Omental fat pad (tissue), 4 donors: ENCODE measurements around the gene IPMK. TPM values are rescaled to one million over a fixed set of nuclear protein-coding genes. Genes with fewer than 3 reads are reported as not detected.
"Not testable (repeated sequence)": the region's sequence is repeated elsewhere in the genome, so short reads cannot be mapped to it uniquely, and the experiment has no call there.

Source experiments
- ATAC-seq: fragments of 150-250 bp; one replicate; pipeline ENCODE4 v1.9.1; 2016; ENCODE audit warnings: mild to moderate bottlenecking, moderate library complexity; ENCODE audit not compliant: low FRiP score
- DNase-seq: peaks from one replicate; pipeline ENCODE4 v3.0.0-alpha.2; 2019; ENCODE audit warnings: low spot score
- total RNA-seq, 4 donors: library from RNA; depleted of rRNA; stranded (reverse); fragments of >200 nt; gene quantifications; one replicate each; pipeline ENCODE4 v1.1.0, GENCODE V29; 2016
- TF ChIP-seq, protein P1 (sequence below), 3 donors: fragments of 450-650 bp; IDR thresholded peaks; one replicate each; pipeline ENCODE4 v1.5.1; 2016 to 2017; ENCODE audit warnings: antibody characterized with exemption in 3 of 3, mild to moderate bottlenecking in 3 of 3, moderate library complexity in 2 of 3

The IPMK gene
- total RNA-seq, 4 donors from 2014 or later = 6.3 to 9.5 (median 7.7) TPM

DNA sequence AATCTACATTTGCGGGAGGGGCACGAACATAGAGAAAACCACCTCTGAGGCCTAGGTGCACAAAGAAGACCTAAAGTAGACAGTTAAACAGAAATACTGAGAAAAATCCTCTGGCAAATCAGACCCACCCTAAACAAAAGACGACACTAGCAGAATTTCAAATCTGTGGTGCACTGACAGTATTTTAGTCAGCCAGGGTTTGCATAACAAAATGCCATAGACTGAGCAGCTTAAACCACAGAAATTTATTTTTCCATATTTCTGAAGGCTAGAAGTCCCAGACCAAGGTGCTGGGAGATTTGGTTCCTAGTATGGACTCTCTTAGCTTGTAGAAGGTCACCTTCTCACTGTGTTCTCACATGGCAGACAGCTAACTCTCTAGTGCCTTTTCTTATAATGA lies 26.3 kb downstream of the IPMK start:
- TF ChIP-seq, protein P1, sequence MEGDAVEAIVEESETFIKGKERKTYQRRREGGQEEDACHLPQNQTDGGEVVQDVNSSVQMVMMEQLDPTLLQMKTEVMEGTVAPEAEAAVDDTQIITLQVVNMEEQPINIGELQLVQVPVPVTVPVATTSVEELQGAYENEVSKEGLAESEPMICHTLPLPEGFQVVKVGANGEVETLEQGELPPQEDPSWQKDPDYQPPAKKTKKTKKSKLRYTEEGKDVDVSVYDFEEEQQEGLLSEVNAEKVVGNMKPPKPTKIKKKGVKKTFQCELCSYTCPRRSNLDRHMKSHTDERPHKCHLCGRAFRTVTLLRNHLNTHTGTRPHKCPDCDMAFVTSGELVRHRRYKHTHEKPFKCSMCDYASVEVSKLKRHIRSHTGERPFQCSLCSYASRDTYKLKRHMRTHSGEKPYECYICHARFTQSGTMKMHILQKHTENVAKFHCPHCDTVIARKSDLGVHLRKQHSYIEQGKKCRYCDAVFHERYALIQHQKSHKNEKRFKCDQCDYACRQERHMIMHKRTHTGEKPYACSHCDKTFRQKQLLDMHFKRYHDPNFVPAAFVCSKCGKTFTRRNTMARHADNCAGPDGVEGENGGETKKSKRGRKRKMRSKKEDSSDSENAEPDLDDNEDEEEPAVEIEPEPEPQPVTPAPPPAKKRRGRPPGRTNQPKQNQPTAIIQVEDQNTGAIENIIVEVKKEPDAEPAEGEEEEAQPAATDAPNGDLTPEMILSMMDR (IDR thresholded peaks at IDR 0.05) = no peak
- DNase-seq (no peak), ATAC-seq (no peak)

DNA sequence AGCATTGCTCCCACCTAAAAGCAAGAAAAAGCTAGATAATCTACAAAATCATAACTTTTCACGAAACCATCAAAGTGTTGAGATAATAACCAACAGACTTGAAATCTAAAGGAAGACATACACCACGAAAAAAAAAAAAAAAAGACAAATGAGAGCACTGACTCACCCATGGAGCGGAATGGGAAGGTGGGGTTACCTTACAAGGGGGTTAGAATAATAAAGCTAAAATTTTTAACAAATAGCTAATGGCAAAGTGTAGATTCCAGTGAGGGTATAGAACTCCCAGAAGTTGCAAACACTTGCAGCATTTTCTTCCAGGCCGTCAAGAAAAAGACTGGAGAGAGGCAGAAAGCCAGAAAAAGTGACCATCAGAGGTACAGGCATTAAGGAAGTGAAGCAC lies 27.2 kb downstream of the IPMK start:
- DNase-seq = no peak
- TF ChIP-seq, protein P1 (IDR thresholded peaks at IDR 0.05) = no peak
- no peak for ATAC-seq

DNA sequence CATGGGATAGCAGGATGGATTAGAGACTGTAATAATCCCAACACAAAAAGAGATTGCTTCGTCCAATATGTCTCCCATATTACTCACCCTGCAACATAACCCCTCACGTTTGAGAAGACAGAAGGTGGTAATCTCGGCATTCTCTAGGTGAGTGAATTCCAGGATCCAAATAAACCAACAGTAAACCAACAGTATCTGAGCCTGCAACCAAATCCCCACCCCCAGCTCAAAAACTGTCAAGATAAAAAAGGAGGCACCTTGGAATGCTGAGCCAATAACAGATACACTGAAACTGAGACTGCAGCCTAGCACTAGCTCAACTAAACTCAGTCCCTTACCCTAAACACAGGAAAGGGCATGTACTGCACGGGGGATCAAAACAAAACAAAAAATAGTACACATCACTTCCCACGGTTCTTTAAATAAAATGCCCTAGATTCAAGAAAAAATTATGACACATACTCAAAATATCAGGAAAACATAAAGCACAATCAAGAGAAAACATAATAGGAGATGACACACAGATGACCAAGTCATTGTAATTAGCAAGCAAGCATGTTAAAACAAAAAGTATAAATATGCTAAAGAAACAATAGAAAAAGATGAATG lies 28.0 kb downstream of the IPMK start:
- TF ChIP-seq, protein P1 (IDR thresholded peaks at IDR 0.05) = no peak
- DNase-seq (no peak), ATAC-seq (no peak)

DNA sequence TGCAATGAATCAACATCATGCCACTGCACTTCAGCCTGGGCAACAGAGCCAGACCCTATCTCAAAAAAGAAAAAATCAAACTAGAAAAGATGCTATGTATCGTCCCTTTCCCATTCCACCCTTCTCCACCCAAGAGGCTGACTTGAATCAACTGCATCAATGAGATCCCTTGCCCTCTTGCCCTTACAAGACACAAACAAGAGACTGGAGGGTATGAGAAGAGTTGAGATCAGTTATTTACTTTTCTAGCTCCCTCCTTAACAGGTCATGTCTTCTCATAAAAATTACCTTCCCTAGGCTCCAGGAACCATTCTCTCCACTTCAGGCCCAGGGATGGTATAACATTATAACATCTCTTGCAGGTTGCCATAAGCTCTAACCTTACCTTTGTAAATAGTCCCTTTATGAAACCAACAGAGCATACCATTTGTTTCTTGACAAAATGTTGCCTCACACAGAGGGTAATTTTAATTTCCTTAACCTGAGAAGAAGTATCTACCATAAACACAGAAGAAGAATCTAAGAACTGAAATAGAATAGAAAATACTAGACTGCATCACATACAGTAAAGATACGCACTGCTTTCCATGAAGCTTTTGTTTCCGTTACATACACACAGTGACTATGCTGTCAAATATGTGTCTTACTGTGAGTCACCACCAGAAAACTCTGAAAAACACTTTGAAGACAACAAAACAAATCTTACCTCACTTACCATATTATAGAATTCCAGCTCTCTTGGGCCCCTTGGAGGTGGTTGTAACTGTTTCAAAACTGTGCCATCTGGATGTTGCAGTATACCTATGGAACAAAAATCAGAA lies 30.5 kb downstream of the IPMK start:
- no peak for ATAC-seq
- no peak for DNase-seq
- TF ChIP-seq, protein P1 (IDR thresholded peaks at IDR 0.05) = no peak

DNA sequence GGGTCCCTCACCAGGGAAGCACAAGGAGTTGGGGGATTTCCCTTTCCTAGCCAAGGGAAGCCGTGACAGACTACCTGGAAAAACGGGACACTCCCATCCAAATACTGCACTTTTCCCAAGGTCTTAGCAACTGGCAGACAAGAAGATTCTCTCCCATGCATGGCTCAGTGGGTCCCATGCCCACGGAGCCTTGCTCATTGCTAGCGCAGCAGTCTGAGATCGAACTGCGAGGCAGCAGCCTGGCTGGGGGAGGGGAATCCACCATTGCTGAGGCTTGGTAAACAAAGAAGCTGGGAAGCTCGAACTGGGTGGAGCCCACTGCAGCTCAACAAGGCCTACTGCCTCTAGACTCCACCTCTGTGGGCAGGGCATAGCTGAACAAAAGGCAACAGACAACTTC lies 37.8 kb downstream of the IPMK start:
- not testable (repeated sequence) for ATAC-seq, DNase-seq

DNA sequence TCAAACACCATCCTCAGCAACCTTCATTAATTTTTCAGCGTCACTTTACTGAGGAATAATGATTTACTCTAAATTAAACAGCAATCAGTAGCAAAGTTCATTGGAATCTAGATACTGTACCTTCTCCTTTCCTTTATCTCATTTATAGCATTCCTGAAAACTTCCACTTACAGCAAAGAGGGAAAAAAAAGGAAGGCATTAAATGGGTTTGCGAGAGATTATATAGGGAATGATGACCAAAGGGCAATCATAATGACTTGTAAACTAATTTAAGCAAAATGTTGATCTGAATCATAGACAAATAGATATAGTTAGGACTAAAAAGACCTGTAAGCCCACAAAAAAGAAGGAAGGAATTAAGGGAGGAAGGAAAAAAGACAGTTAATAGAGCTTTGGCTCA lies 42.0 kb downstream of the IPMK start:
- ATAC-seq = no peak
- DNase-seq = no peak
- TF ChIP-seq, protein P1 (IDR thresholded peaks at IDR 0.05) = no peak

DNA sequence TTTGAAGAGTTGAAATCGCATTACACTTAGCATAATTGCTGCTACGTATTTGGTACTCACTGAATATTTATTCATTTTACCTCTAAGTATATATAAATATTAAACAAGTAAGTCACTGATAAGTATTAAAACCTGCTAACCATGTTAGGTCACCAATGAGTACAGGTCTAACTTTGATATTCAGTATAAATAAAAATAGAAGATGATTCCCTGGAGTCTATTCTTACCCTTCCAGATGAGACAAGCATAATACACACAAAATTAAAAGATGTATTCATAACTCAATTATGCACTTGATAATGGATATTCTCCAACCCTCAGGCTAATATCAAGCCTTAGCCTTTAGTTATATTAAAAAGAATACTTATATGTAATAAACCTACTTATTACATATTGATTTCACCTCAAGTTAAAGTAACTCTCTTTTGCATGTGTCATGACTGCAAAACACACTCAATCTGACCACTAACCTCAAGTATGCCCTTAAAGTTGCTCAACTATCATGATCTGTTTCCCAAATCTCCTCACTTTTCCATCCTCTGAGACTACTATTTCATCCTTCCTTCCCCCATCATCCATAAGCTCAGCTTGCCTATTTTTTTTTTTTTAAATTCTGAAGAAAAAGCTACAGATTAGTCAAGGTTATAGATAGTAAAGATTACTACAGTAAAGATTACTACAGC lies 46.8 kb downstream of the IPMK start:
- no peak for DNase-seq
- no peak for ATAC-seq
- TF ChIP-seq, protein P1 (IDR thresholded peaks at IDR 0.05) = no peak
